Lower lobe of right lung (tissue), 2 donors: Measurements from ENCODE around the gene MRPL11. TPM values are rescaled to one million over a fixed set of nuclear protein-coding genes. Genes with fewer than 3 reads are reported as not detected.

ENCODE experiments used
- ATAC-seq, 2 donors: fragments of 200-7000 bp; cut with Tn5 transposase; one replicate each; pipeline ENCODE4 v1.9.1; 2020 to 2022; ENCODE audit warnings: mild to moderate bottlenecking in 2 of 2, moderate library complexity in 2 of 2
- DNase-seq: peaks from one replicate; pipeline ENCODE4 v3.0.0-alpha.2; 2020
- H3K27ac ChIP-seq: fragments of 200-600 bp; one replicate; pipeline ENCODE4 v1.8.0; 2022
- H3K27me3 ChIP-seq: fragments of 200-600 bp; one replicate; pipeline ENCODE4 v1.8.0; 2022; ENCODE audit warnings: low read depth
- H3K36me3 ChIP-seq: fragments of 200-600 bp; one replicate; pipeline ENCODE4 v1.8.0; 2022; ENCODE audit warnings: mild to moderate bottlenecking
- H3K4me1 ChIP-seq: fragments of 200-600 bp; one replicate; pipeline ENCODE4 v1.8.0; 2022
- H3K4me3 ChIP-seq: fragments of 200-600 bp; one replicate; pipeline ENCODE4 v1.8.0; 2022; ENCODE audit warnings: mild to moderate bottlenecking
- H3K9me3 ChIP-seq: fragments of 200-600 bp; one replicate; pipeline ENCODE4 v1.8.0; 2022
- intact Hi-C: fragments of 100-400 bp; cut with DNase I; formaldehyde crosslinking; loops from one replicate; pipeline ENCODE4 v1.11.0; 2022
- total RNA-seq: library from RNA; stranded (reverse); fragmentation: NEBNext Ultra II Directional; extraction: Animal tissue kit (Norgen Biotek cat#: 25700); gene quantifications from one replicate; pipeline ENCODE4 v1.2.1, GENCODE V29; 2021
- TF ChIP-seq, protein P1 (sequence below): fragments of 200-600 bp; IDR thresholded peaks from one replicate; pipeline ENCODE4 v1.8.0; 2022; ENCODE audit warnings: antibody characterized with exemption, mild to moderate bottlenecking
- donor health status: DM: no; HTN: yes; CAD: no; lungs with severe emphysema.

MRPL11 gene
- total RNA-seq, 1 donor from 2014 or later = 32.7 TPM

DNA sequence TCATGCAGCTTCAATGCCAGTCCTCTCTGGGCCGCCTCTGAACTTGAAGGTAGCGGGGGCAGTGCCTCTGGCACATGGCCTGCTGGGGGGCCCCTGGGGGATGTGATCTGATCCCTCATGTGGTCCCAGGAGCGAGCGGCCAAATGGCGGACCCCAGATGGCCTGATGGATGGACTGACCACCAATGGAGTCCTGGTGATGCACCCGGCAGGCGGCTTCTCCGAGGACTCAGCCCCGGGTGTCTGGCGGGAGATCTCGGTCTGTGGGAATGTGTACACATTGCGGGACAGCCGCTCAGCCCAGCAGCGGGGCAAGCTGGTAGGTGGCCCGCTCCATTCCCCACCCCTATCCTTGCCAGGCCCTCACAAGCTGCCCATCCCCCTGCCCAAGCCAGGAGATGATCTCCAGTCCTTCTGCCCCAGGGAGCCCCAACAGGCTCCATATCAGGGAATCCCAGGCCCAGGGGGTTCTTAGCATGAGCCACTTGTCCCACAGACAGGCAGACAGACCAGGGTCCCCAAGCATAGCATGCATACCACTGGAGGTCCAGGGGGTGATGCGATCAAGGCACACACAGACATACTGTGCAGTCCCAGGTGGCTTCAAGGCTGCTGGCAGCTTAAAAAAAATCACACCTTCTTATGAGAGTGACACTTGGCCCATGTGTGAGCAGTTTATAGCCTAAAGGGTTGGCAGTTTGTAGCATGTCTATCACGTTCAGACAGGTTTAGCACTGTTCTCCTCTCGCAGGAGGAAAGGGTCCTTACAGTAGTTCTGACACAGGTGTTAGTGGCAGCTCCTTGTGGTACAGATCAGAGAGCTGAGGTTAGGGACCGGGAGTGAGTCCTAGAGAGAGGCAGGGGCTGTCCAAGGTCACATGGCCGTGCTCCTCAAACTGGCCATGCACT lies 35.2 kb upstream of the MRPL11 start:
- H3K9me3 ChIP-seq = no peaks in the 10 kb centered on the region
- TF ChIP-seq, protein P1, sequence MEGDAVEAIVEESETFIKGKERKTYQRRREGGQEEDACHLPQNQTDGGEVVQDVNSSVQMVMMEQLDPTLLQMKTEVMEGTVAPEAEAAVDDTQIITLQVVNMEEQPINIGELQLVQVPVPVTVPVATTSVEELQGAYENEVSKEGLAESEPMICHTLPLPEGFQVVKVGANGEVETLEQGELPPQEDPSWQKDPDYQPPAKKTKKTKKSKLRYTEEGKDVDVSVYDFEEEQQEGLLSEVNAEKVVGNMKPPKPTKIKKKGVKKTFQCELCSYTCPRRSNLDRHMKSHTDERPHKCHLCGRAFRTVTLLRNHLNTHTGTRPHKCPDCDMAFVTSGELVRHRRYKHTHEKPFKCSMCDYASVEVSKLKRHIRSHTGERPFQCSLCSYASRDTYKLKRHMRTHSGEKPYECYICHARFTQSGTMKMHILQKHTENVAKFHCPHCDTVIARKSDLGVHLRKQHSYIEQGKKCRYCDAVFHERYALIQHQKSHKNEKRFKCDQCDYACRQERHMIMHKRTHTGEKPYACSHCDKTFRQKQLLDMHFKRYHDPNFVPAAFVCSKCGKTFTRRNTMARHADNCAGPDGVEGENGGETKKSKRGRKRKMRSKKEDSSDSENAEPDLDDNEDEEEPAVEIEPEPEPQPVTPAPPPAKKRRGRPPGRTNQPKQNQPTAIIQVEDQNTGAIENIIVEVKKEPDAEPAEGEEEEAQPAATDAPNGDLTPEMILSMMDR = no peak
- H3K4me3 ChIP-seq = no peak overlapping the region
- no peak overlapping the region for H3K27ac ChIP-seq
- no peaks in the 10 kb centered on the region for H3K27me3 ChIP-seq
- DNase-seq (no peak), ATAC-seq (no peak)
- intact Hi-C loops = no loop called here
- peaks cover 2% of the 10 kb centered on the region for H3K4me1 ChIP-seq
- peaks cover 53% of the 10 kb centered on the region for H3K36me3 ChIP-seq

DNA sequence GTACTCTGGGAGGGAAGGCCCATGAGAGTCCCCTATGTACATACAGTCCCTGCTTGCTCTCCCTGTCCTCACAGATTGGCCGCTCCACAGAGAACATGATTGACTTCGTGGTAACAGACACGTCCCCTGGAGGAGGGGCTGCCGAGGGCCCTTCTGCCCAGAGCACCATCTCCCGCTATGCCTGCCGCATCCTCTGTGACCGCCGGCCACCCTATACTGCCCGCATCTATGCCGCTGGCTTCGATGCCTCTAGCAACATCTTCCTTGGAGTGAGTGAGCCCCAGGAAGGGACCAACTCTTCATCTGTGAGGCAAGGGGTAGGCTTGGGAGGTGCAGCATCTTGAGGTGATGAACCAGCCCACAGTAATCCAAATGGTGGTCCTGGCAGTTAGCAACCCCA lies 34.5 kb upstream of the MRPL11 start:
- DNase-seq = no peak
- Histone ChIP-seq H3K4me3 (no peak overlapping the region), H3K27ac (no peak overlapping the region), H3K4me1 (peaks cover 8% of the 10 kb centered on the region), H3K36me3 (peaks cover 53% of the 10 kb centered on the region), H3K9me3 (no peaks in the 10 kb centered on the region), H3K27me3 (no peaks in the 10 kb centered on the region)
- TF ChIP-seq, protein P1 = no peak
- ATAC-seq = no peak
- intact Hi-C loops = no loop called here

DNA sequence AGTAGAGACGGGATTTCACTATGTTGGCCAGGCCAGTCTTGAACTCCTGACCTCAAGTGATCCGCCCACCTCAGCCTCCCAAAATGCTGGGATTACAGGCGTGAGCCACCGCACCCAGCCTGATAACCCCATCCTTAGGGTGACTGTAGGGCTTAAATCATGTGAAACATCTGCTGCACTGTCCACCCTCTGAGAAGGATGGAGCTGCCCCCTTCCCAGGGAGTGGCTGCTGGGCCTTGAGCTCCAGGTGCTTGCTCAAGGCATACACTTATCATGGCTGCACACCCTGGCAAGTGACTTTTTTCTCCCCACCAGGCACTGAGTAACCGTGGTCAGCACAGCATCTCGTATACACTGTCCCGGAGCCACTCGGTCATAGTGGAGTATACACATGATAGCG lies 33.4 kb upstream of the MRPL11 start:
- TF ChIP-seq, protein P1 = no peak
- intact Hi-C loops = no loop called here
- no peak overlapping the region for H3K27ac ChIP-seq
- peaks cover 18% of the 10 kb centered on the region for H3K4me1 ChIP-seq
- H3K9me3 ChIP-seq = no peaks in the 10 kb centered on the region
- ATAC-seq (no peak), DNase-seq (no peak)
- H3K36me3 ChIP-seq = peaks cover 53% of the 10 kb centered on the region
- no peaks in the 10 kb centered on the region for H3K27me3 ChIP-seq
- H3K4me3 ChIP-seq = no peak overlapping the region

- intact Hi-C loops = no loop called here
- no peak for DNase-seq
Measured at GRCh38 chr11:66471142-66471541, 32.5 kb upstream of the MRPL11 start.

GRCh38 chr11:66470015-66470414 lies 31.4 kb upstream of the MRPL11 start:
- intact Hi-C loops = no loop called here
- H3K9me3 ChIP-seq = no peaks in the 10 kb centered on the region
- ATAC-seq (no peak), DNase-seq (no peak)
- TF ChIP-seq, protein P1 = no peak
- H3K27ac ChIP-seq = no peak overlapping the region
- peaks cover 25% of the 10 kb centered on the region for H3K4me1 ChIP-seq
- no peak overlapping the region for H3K4me3 ChIP-seq
- no peaks in the 10 kb centered on the region for H3K27me3 ChIP-seq
- H3K36me3 ChIP-seq = peaks cover 41% of the 10 kb centered on the region

More at GRCh38 chr11:66471142-66471541, 32.5 kb upstream of the MRPL11 start:
- Histone ChIP-seq H3K27me3 (no peaks in the 10 kb centered on the region), H3K4me3 (no peak overlapping the region), H3K27ac (no peak overlapping the region), H3K4me1 (peaks cover 19% of the 10 kb centered on the region), H3K9me3 (no peaks in the 10 kb centered on the region), H3K36me3 (peaks cover 53% of the 10 kb centered on the region)
- TF ChIP-seq, protein P1 = no peak
- no peak for ATAC-seq
